Liver (tissue), 9 donors: Measurements from ENCODE around the gene INPP5K. TPM values are rescaled to one million over a fixed set of nuclear protein-coding genes. Genes with fewer than 3 reads are reported as not detected.

Experiments
- DNase-seq: peaks from one replicate; pipeline ENCODE4 v3.0.0-alpha.2; 2017; ENCODE audit warnings: low spot score
- H3K27ac ChIP-seq, 2 donors: one replicate each; pipeline ENCODE4 v1.7.0; 2013; ENCODE audit warnings: inconsistent platforms in 2 of 2, low read length in 2 of 2, control low read depth in 1 of 2, low read depth in 1 of 2, mild to moderate bottlenecking in 1 of 2
- H3K27me3 ChIP-seq, 4 donors: one replicate each; pipeline versions ENCODE4 v1.6.1 to v1.7.0; 2013; ENCODE audit warnings: low read length in 3 of 4, inconsistent platforms in 1 of 4, mild to moderate bottlenecking in 1 of 4, moderate library complexity in 1 of 4; ENCODE audit not compliant: control insufficient read depth in 4 of 4, insufficient read depth in 4 of 4
- H3K36me3 ChIP-seq, 4 donors: one replicate each; pipeline versions ENCODE4 v1.6.1 to v1.7.0; 2013; ENCODE audit warnings: low read length in 3 of 4, mild to moderate bottlenecking in 3 of 4, low read depth in 1 of 4, moderate library complexity in 1 of 4; ENCODE audit not compliant: control insufficient read depth in 4 of 4, insufficient read depth in 3 of 4
- H3K4me1 ChIP-seq, 4 donors: one replicate each; pipeline versions ENCODE4 v1.6.1 to v1.7.0; 2013; ENCODE audit warnings: low read length in 3 of 4, mild to moderate bottlenecking in 3 of 4, moderate library complexity in 1 of 4; ENCODE audit not compliant: control insufficient read depth in 4 of 4, insufficient read depth in 4 of 4
- H3K4me3 ChIP-seq, 3 donors: one replicate each; pipeline versions ENCODE4 v1.6.1 to v1.7.0; 2013; ENCODE audit warnings: low read length in 3 of 3, control low read depth in 1 of 3, low read depth in 1 of 3, mild to moderate bottlenecking in 1 of 3
- H3K9ac ChIP-seq, 2 donors: one replicate each; pipeline ENCODE4 v1.7.0; 2013; ENCODE audit warnings: low read length in 2 of 2, mild to moderate bottlenecking in 2 of 2, moderate library complexity in 2 of 2, control low read depth in 1 of 2, low read depth in 1 of 2
- H3K9me3 ChIP-seq, 4 donors: one replicate each; pipeline versions ENCODE4 v1.6.1 to v1.7.0; 2013; ENCODE audit warnings: low read length in 3 of 4; ENCODE audit not compliant: control insufficient read depth in 4 of 4
- ATF3 ChIP-seq: IDR thresholded peaks from 2 replicates; pipeline ENCODE4 v1.6.1; 2016; ENCODE audit warnings: antibody characterized with exemption
- CTCF ChIP-seq: fragments of 150-350 bp; IDR thresholded peaks from 2 replicates; pipeline ENCODE4 v1.5.1; 2017; ENCODE audit warnings: improper control_type of control experiment, low read depth, low read length; ENCODE audit not compliant: missing input control
- EGR1 ChIP-seq, 2 donors: IDR thresholded peaks; 2 replicates each; pipeline ENCODE4 v1.6.1; 2016 to 2018; ENCODE audit warnings: antibody characterized with exemption in 2 of 2, low read depth in 2 of 2
- FOXA1 ChIP-seq: IDR thresholded peaks from 2 replicates; pipeline ENCODE4 v1.6.1; 2016; ENCODE audit warnings: antibody characterized with exemption
- FOXA2 ChIP-seq: IDR thresholded peaks from 2 replicates; pipeline ENCODE4 v1.6.1; 2016; ENCODE audit warnings: antibody characterized with exemption
- GABPA ChIP-seq, 2 donors: IDR thresholded peaks in 1 of 2; conservative IDR thresholded peaks in 1 of 2; 2 replicates each; pipeline ENCODE4 v1.6.1; 2016; ENCODE audit warnings: antibody characterized with exemption in 2 of 2, mild to moderate bottlenecking in 1 of 2, moderate library complexity in 1 of 2
- HNF4A ChIP-seq, 2 donors: conservative IDR thresholded peaks; 2 replicates each; pipeline ENCODE4 v1.6.1; 2016; ENCODE audit warnings: antibody characterized with exemption in 2 of 2, mild to moderate bottlenecking in 2 of 2
- HNF4G ChIP-seq: IDR thresholded peaks from 2 replicates; pipeline ENCODE4 v1.6.1; 2016; ENCODE audit warnings: antibody characterized with exemption
- JUND ChIP-seq, 2 donors: IDR thresholded peaks; 2 replicates each; pipeline ENCODE4 v1.6.1; 2016; ENCODE audit warnings: antibody characterized with exemption in 2 of 2
- MAX ChIP-seq: IDR thresholded peaks from 2 replicates; pipeline ENCODE4 v1.6.1; 2016; ENCODE audit warnings: antibody characterized with exemption
- NR2F2 ChIP-seq: IDR thresholded peaks from 2 replicates; pipeline ENCODE4 v1.6.1; 2016; ENCODE audit warnings: antibody characterized with exemption
- RAD21 ChIP-seq, 2 donors: IDR thresholded peaks; 2 replicates each; pipeline ENCODE4 v1.6.1; 2016; ENCODE audit warnings: antibody characterized with exemption in 2 of 2, mild to moderate bottlenecking in 2 of 2
- REST ChIP-seq: IDR thresholded peaks from 2 replicates; pipeline ENCODE4 v1.6.1; 2016; ENCODE audit warnings: antibody characterized with exemption, mild to moderate bottlenecking
- RXRA ChIP-seq, 2 donors: IDR thresholded peaks; 2 replicates each; pipeline ENCODE4 v1.6.1; 2017 to 2018; ENCODE audit warnings: antibody characterized with exemption in 2 of 2, mild to moderate bottlenecking in 1 of 2
- SP1 ChIP-seq: IDR thresholded peaks from 2 replicates; pipeline ENCODE4 v1.6.1; 2018; ENCODE audit warnings: antibody characterized with exemption, mild to moderate bottlenecking
- TAF1 ChIP-seq: conservative IDR thresholded peaks from 2 replicates; pipeline ENCODE4 v1.6.1; 2016; ENCODE audit warnings: antibody characterized with exemption, mild to moderate bottlenecking
- YY1 ChIP-seq: IDR thresholded peaks from 2 replicates; pipeline ENCODE4 v1.6.1; 2016; ENCODE audit warnings: antibody characterized with exemption, mild to moderate bottlenecking
- ZBTB33 ChIP-seq: IDR thresholded peaks from 2 replicates; pipeline ENCODE4 v1.6.1; 2016; ENCODE audit warnings: antibody characterized with exemption
- WGBS: extraction: QIAGEN DNeasy Blood & Tissue Kit; methylation state at CpG from one replicate; pipeline ENCODE4 v1.1.7; 2013; 5-methylcytosine and 5-hydroxymethylcytosine counted together
- polyA plus RNA-seq, 2 donors: library from polyadenylated mRNA; stranded (reverse) in 1 of 2; unstranded in 1 of 2; fragments of 200-250 nt in 1 of 2; fragments of >200 nt in 1 of 2; fragmentation: Nextera tagmentation in 1 of 2; extraction: Ambion mirVana in 1 of 2; gene quantifications; one replicate each; pipeline versions ENCODE4 v1.2.1 to v1.2.3, GENCODE V29; 2013 to 2015
- total RNA-seq, 2 donors: library from RNA; depleted of rRNA; stranded (reverse); fragments of >200 nt; gene quantifications; one replicate each; pipeline ENCODE4 v1.2.3, GENCODE V29; 2014
- donor health status: healthy.
- donor health status: healthy.
- donor health status: healthy.
- donor health status: healthy.
- donor health status: healthy.

Gene INPP5K
- total and polyA plus RNA-seq, 4 donors, result 9.9 to 47.1 (median 15.9) TPM

- Histone ChIP-seq H3K27me3 (no peaks in the 10 kb centered on the region), H3K4me3 (no peak overlapping the region), H3K9ac (no peak overlapping the region), H3K9me3 (no peaks in the 10 kb centered on the region), H3K27ac (no peak overlapping the region), H3K36me3 (peaks cover 1 to 30% (median 18%) of the 10 kb centered on the region in 4 donors), H3K4me1 (peaks cover 4 to 16% (median 6%) of the 10 kb centered on the region in 4 donors)
- 91% methylated on average over 14 of the region's 14 CpGs for WGBS
- no peak for DNase-seq
- TF ChIP-seq FOXA2 (no peak), RXRA (IDR thresholded peaks at IDR 0.05) (no peak), TAF1 (no peak), YY1 (no peak), RAD21 (IDR thresholded peaks at IDR 0.05) (no peak), HNF4G (no peak), ZBTB33 (no peak), SP1 (no peak), MAX (no peak), GABPA (IDR thresholded peaks at IDR 0.05 in 1 of 2, conservative IDR thresholded peaks at IDR 0.05 in 1 of 2) (no peak), CTCF (no peak), REST (no peak), EGR1 (IDR thresholded peaks at IDR 0.05; ENCODE audit: low read depth in 2 of 2) (no peak), ATF3 (no peak), FOXA1 (no peak), NR2F2 (no peak), JUND (IDR thresholded peaks at IDR 0.05) (no peak), HNF4A (conservative IDR thresholded peaks at IDR 0.05) (no peak)
Measured at GRCh38 chr17:1495265-1495989, 21.0 kb downstream of the INPP5K start.
